HepG2 (cell line): ENCODE measurements around the gene NOP14. TPM values are rescaled to one million over a fixed set of nuclear protein-coding genes. Genes with fewer than 3 reads are reported as not detected.

Experiments used
- ATF2 ChIP-seq: sonication (generic); formaldehyde crosslinking; IDR thresholded peaks from 2 replicates; pipeline ENCODE4 v1.4.0; 2020; ENCODE audit warnings: missing genetic modification reagents
- CENPT ChIP-seq: sonication (generic); formaldehyde crosslinking; IDR thresholded peaks from 2 replicates; pipeline ENCODE4 v1.8.0; 2022; ENCODE audit warnings: low read depth, mild to moderate bottlenecking, moderate library complexity, missing genetic modification reagents
- ELF3 ChIP-seq: IDR thresholded peaks from 2 replicates; pipeline ENCODE4 v1.6.1; 2016; ENCODE audit warnings: missing genetic modification reagents, missing compliant biosample characterization
- GTF3A ChIP-seq: sonication (generic); formaldehyde crosslinking; conservative IDR thresholded peaks from 2 replicates; pipeline ENCODE4 v1.4.0; 2020; ENCODE audit warnings: mild to moderate bottlenecking, missing genetic modification reagents
- KDM2A ChIP-seq: sonication (generic); formaldehyde crosslinking; IDR thresholded peaks from 2 replicates; pipeline ENCODE4 v1.4.0; 2020; ENCODE audit warnings: low read depth, missing genetic modification reagents, borderline replicate concordance
- KDM3A ChIP-seq: IDR thresholded peaks from 2 replicates; pipeline ENCODE4 v1.6.1; 2018; ENCODE audit warnings: low read depth, missing compliant biosample characterization
- KLF13 ChIP-seq: sonication (generic); formaldehyde crosslinking; IDR thresholded peaks from 2 replicates; pipeline ENCODE4 v1.4.0; 2020; ENCODE audit warnings: mild to moderate bottlenecking, missing genetic modification reagents
- MYC ChIP-seq: sonication (generic); formaldehyde crosslinking; IDR thresholded peaks from 2 replicates; pipeline ENCODE4 v1.9.0; 2021; ENCODE audit warnings: missing genetic modification reagents, borderline replicate concordance
- POGZ ChIP-seq: sonication (generic); formaldehyde crosslinking; IDR thresholded peaks from 2 replicates; pipeline ENCODE4 v1.4.0; 2020; ENCODE audit warnings: mild to moderate bottlenecking, missing genetic modification reagents
- PRMT3 ChIP-seq: sonication (generic); formaldehyde crosslinking; IDR thresholded peaks from 2 replicates; pipeline ENCODE4 v1.8.1; 2022; ENCODE audit warnings: low read depth, mild to moderate bottlenecking, moderate library complexity, missing genetic modification reagents, borderline replicate concordance
- RXRA ChIP-seq: sonication (generic); formaldehyde crosslinking; IDR thresholded peaks from 2 replicates; pipeline ENCODE4 v1.5.1; 2020; ENCODE audit warnings: missing genetic modification reagents
- SMAD1 ChIP-seq: sonication (generic); formaldehyde crosslinking; IDR thresholded peaks from 2 replicates; pipeline ENCODE4 v1.4.0; 2020; ENCODE audit warnings: missing genetic modification reagents, low read depth, mild to moderate bottlenecking, borderline replicate concordance
- SOX5 ChIP-seq: IDR thresholded peaks from 2 replicates; pipeline ENCODE4 v1.6.1; 2016; ENCODE audit warnings: borderline replicate concordance
- SRSF9 ChIP-seq: fragments of 200-400 bp; formaldehyde crosslinking; IDR thresholded peaks from 2 replicates; pipeline ENCODE4 v1.6.1; 2018; ENCODE audit warnings: borderline replicate concordance, mild to moderate bottlenecking, low read depth, low read length; ENCODE audit not compliant: insufficient read depth, poor library complexity, severe bottlenecking
- TAF1 ChIP-seq: sonication (generic); formaldehyde crosslinking; IDR thresholded peaks from 2 replicates; pipeline ENCODE4 v1.4.0; 2020; ENCODE audit warnings: missing genetic modification reagents
- TFDP1 ChIP-seq: IDR thresholded peaks from 2 replicates; pipeline ENCODE4 v1.6.1; 2016; ENCODE audit warnings: missing compliant biosample characterization, missing genetic modification reagents, borderline replicate concordance
- TIGD3 ChIP-seq: sonication (generic); formaldehyde crosslinking; IDR thresholded peaks from 2 replicates; pipeline ENCODE4 v1.5.1; 2020; ENCODE audit warnings: mild to moderate bottlenecking, missing genetic modification reagents, borderline replicate concordance
- TOE1 ChIP-seq: sonication (generic); formaldehyde crosslinking; IDR thresholded peaks from 2 replicates; pipeline ENCODE4 v1.4.0; 2020; ENCODE audit warnings: mild to moderate bottlenecking, missing genetic modification reagents
- ZNF17 ChIP-seq: sonication (generic); formaldehyde crosslinking; IDR thresholded peaks from 2 replicates; pipeline ENCODE4 v1.5.0; 2020; ENCODE audit warnings: mild to moderate bottlenecking, missing genetic modification reagents
- ZNF180 ChIP-seq: sonication (generic); formaldehyde crosslinking; IDR thresholded peaks from 2 replicates; pipeline ENCODE4 v1.4.0; 2020; ENCODE audit warnings: low read depth, missing genetic modification reagents, borderline replicate concordance
- ZNF207 ChIP-seq: fragments of 450-650 bp; IDR thresholded peaks from 2 replicates; pipeline ENCODE4 v1.6.1; 2016; ENCODE audit warnings: antibody characterized with exemption, borderline replicate concordance
- ZNF337 ChIP-seq: sonication (generic); formaldehyde crosslinking; IDR thresholded peaks from 2 replicates; pipeline ENCODE4 v1.5.1; 2020; ENCODE audit warnings: missing genetic modification reagents, low read depth, mild to moderate bottlenecking, borderline replicate concordance
- ZNF562 ChIP-seq: sonication (generic); formaldehyde crosslinking; IDR thresholded peaks from 2 replicates; pipeline ENCODE4 v1.8.0; 2022; ENCODE audit warnings: missing genetic modification reagents, borderline replicate concordance
- ZNF709 ChIP-seq: sonication (generic); formaldehyde crosslinking; IDR thresholded peaks from 2 replicates; pipeline ENCODE4 v1.5.0; 2020; ENCODE audit warnings: mild to moderate bottlenecking, missing genetic modification reagents
- ZNF720 ChIP-seq: sonication (generic); formaldehyde crosslinking; IDR thresholded peaks from 2 replicates; pipeline ENCODE4 v1.4.0; 2020; ENCODE audit warnings: missing genetic modification reagents
- ZNF749 ChIP-seq: sonication (generic); formaldehyde crosslinking; IDR thresholded peaks from 2 replicates; pipeline ENCODE4 v1.8.0; 2022; ENCODE audit warnings: mild to moderate bottlenecking, missing genetic modification reagents, moderate library complexity, borderline replicate concordance
- ZNF777 ChIP-seq: sonication (generic); formaldehyde crosslinking; IDR thresholded peaks from 2 replicates; pipeline ENCODE4 v1.4.0; 2020; ENCODE audit warnings: missing genetic modification reagents
- ZNF790 ChIP-seq: sonication (generic); formaldehyde crosslinking; IDR thresholded peaks from 2 replicates; pipeline ENCODE4 v1.8.0; 2022; ENCODE audit warnings: missing genetic modification reagents, mild to moderate bottlenecking, borderline replicate concordance
- polyA plus RNA-seq, 8 experiments: library from polyadenylated mRNA; depleted of rRNA in 3 of 8; stranded (reverse) in 7 of 8; unstranded in 1 of 8; fragments of >200 nt; fragmentation: Illumina TruSeq in 4 of 8; extraction: Trizol in 4 of 8; gene quantifications; 2 replicates each; pipeline versions ENCODE4 v1.2.1 to v1.2.3, GENCODE V29; 2011 to 2016; ENCODE audit warnings: low read depth in 4 of 8, missing spikeins in 1 of 8, mixed read lengths in 1 of 8; ENCODE audit not compliant: insufficient read depth in 1 of 8
- total RNA-seq, 5 experiments: library from RNA; depleted of rRNA; stranded (reverse); fragments of >200 nt; fragmentation: Illumina TruSeq; extraction: Trizol; gene quantifications; 2 replicates each; pipeline ENCODE4 v1.2.3, GENCODE V29; 2016; ENCODE audit warnings: low read depth in 1 of 5

The NOP14 gene
- total and polyA plus RNA-seq, 2 of the 13 experiments (the other 11 are each of a cell fraction or from before 2014, with no cell fraction given): 6.9 to 47.9 TPM

GRCh38 chr4:2937146-2937857, 25.9 kb downstream of the NOP14 start (continued):
- TF ChIP-seq ZNF709: peak; percentile 59; the same call in 1 of the 2 replicates
- TF ChIP-seq TAF1: no peak
- TF ChIP-seq ELF3 (CRISPR knock-in tag): peak; percentile 73; the same call in 1 of the 2 replicates
- TF ChIP-seq ZNF207: no peak
- TF ChIP-seq ZNF720 (CRISPR knock-in tag): no peak
- TF ChIP-seq PRMT3: no peak
- peak; percentile 96 for TF ChIP-seq KDM2A
- no peak for TF ChIP-seq TOE1 (CRISPR knock-in tag)
- TF ChIP-seq ZNF777 (CRISPR knock-in tag): no peak
- peak; percentile 65 for TF ChIP-seq MYC (CRISPR knock-in tag)
- TF ChIP-seq SMAD1 (CRISPR knock-in tag): no peak; the same call in 1 of the 2 replicates
- no peak for TF ChIP-seq ZNF17 (CRISPR knock-in tag)
- TF ChIP-seq TIGD3 (CRISPR knock-in tag): 0 out of 2 replicates have a peak, but pooled peaks have one; percentile 43
- TF ChIP-seq CENPT (CRISPR knock-in tag): no peak
- TF ChIP-seq ZNF337 (CRISPR knock-in tag): no peak
- 0 out of 2 replicates have a peak, but pooled peaks have one; percentile 34 for TF ChIP-seq ZNF790 (CRISPR knock-in tag)
- no peak for TF ChIP-seq TFDP1 (CRISPR knock-in tag)
- TF ChIP-seq ZNF562: no peak
- no peak for TF ChIP-seq SRSF9
- peak; percentile 100 for TF ChIP-seq RXRA (CRISPR knock-in tag)
- TF ChIP-seq ATF2 (CRISPR knock-in tag): peak; percentile 71
- TF ChIP-seq ZNF180 (CRISPR knock-in tag): no peak
- peak; percentile 54; the same call in 1 of the 2 replicates for TF ChIP-seq POGZ (CRISPR knock-in tag)
- no peak for TF ChIP-seq KLF13 (CRISPR knock-in tag)
- TF ChIP-seq ZNF749 (CRISPR knock-in tag): no peak
- TF ChIP-seq GTF3A (CRISPR knock-in tag): no peak
- peak; percentile 75; the same call in 1 of the 2 replicates for TF ChIP-seq KDM3A (CRISPR knock-in tag)
- TF ChIP-seq SOX5 (CRISPR knock-in tag): peak; percentile 79; the same call in 1 of the 2 replicates
